Measurements from ENCODE around the gene ATP11A.

GRCh38 chr13:112746044-112746443, 56.2 kb downstream of the ATP11A start:
- no peak for TF ChIP-seq POLR2AphosphoS5 (IDR thresholded peaks at IDR 0.05)
- no peak for TF ChIP-seq POLR2A (IDR thresholded peaks at IDR 0.05)
